ENCODE data around the gene RSPH4A.
"Not testable (repeated sequence)": the region's sequence is repeated elsewhere in the genome, so short reads cannot be mapped to it uniquely, and the experiment has no call there.

RSPH4A gene

GRCh38 chr6:116661594-116661993 is 45.3 kb downstream of the RSPH4A start:
- Histone ChIP-seq H3K27me3 (no peaks in the 10 kb centered on the region), H3K36me3 (peaks cover 26% of the 10 kb centered on the region), H3K27ac (no peak overlapping the region), H3K4me1 (ENCODE audit: control insufficient read depth in 1 of 2, insufficient read depth in 1 of 2, low read depth in 1 of 2, low read length in 1 of 2) (peaks cover 12 to 21% of the 10 kb centered on the region in 2 experiments), H3K9me3 (no peaks in the 10 kb centered on the region), H3K4me3 (ENCODE audit: low read depth in 1 of 2, low read length in 1 of 2) (no peak overlapping the region)
- TF ChIP-seq CTCF (IDR thresholded peaks at IDR 0.05) = no peak

- no peaks in the 10 kb centered on the region for H3K27me3 ChIP-seq
- no peak overlapping the region for H3K4me3 ChIP-seq (ENCODE audit: low read depth in 1 of 2, low read length in 1 of 2)
- TF ChIP-seq CTCF (IDR thresholded peaks at IDR 0.05) = no peak
- H3K36me3 ChIP-seq = peaks cover 24% of the 10 kb centered on the region
- H3K9me3 ChIP-seq = no peaks in the 10 kb centered on the region
- H3K27ac ChIP-seq = no peak overlapping the region
- H3K4me1 ChIP-seq (ENCODE audit: control insufficient read depth in 1 of 2, insufficient read depth in 1 of 2, low read depth in 1 of 2, low read length in 1 of 2) = peaks cover 18 to 27% of the 10 kb centered on the region in 2 experiments
These were observed 45.9 kb downstream of the RSPH4A start for GRCh38 chr6:116662202-116662601.

GRCh38 chr6:116663308-116663707 is 47.0 kb downstream of the RSPH4A start:
- Histone ChIP-seq H3K27ac (no peak overlapping the region), H3K4me3 (ENCODE audit: low read depth in 1 of 2, low read length in 1 of 2) (no peak overlapping the region), H3K4me1 (ENCODE audit: control insufficient read depth in 1 of 2, insufficient read depth in 1 of 2, low read depth in 1 of 2, low read length in 1 of 2) (peaks cover 29 to 38% of the 10 kb centered on the region in 2 experiments), H3K9me3 (no peaks in the 10 kb centered on the region), H3K36me3 (peaks cover 17% of the 10 kb centered on the region), H3K27me3 (no peaks in the 10 kb centered on the region)
- no peak for TF ChIP-seq CTCF (IDR thresholded peaks at IDR 0.05)

GRCh38 chr6:116664169-116664568 is 47.9 kb downstream of the RSPH4A start:
- H3K9me3 ChIP-seq; H3K27me3 ChIP-seq; H3K4me3 ChIP-seq (ENCODE audit: low read depth in 1 of 2, low read length in 1 of 2); H3K27ac ChIP-seq; H3K36me3 ChIP-seq: not testable (repeated sequence)
- H3K4me1 ChIP-seq (ENCODE audit: control insufficient read depth in 1 of 2, insufficient read depth in 1 of 2, low read depth in 1 of 2, low read length in 1 of 2) = peaks cover 33 to 39% of the 10 kb centered on the region in 2 experiments

- no peak overlapping the region for H3K27ac ChIP-seq
- H3K4me3 ChIP-seq (ENCODE audit: low read depth in 1 of 2, low read length in 1 of 2) = no peak overlapping the region
- H3K27me3 ChIP-seq = no peaks in the 10 kb centered on the region
- peaks cover 33 to 39% of the 10 kb centered on the region in 2 experiments for H3K4me1 ChIP-seq (ENCODE audit: control insufficient read depth in 1 of 2, insufficient read depth in 1 of 2, low read depth in 1 of 2, low read length in 1 of 2)
- no peaks in the 10 kb centered on the region for H3K36me3 ChIP-seq
- H3K9me3 ChIP-seq = no peaks in the 10 kb centered on the region
- no peak for TF ChIP-seq CTCF (IDR thresholded peaks at IDR 0.05)
These were observed 49.2 kb downstream of the RSPH4A start for GRCh38 chr6:116665464-116665863.

GRCh38 chr6:116666869-116667268 is 50.6 kb downstream of the RSPH4A start:
- Histone ChIP-seq H3K27ac (peak overlapping the region; percentile 26), H3K27me3 (no peaks in the 10 kb centered on the region), H3K4me1 (ENCODE audit: control insufficient read depth in 1 of 2, insufficient read depth in 1 of 2, low read depth in 1 of 2, low read length in 1 of 2) (peaks cover 33 to 39% of the 10 kb centered on the region in 2 experiments), H3K9me3 (no peaks in the 10 kb centered on the region), H3K4me3 (ENCODE audit: low read depth in 1 of 2, low read length in 1 of 2) (no peak overlapping the region), H3K36me3 (no peaks in the 10 kb centered on the region)
- TF ChIP-seq CTCF (IDR thresholded peaks at IDR 0.05) = no peak
